NCI-H146 (cell line): ENCODE measurements around the gene ANKRD13C.
"Not testable (repeated sequence)": the region's sequence is repeated elsewhere in the genome, so short reads cannot be mapped to it uniquely, and the experiment has no call there.

ENCODE experiments used
- DNase-seq: peaks from one replicate; lab custom pipeline; 2025; lab: John Stamatoyannopoulos, UW

The ANKRD13C gene

GRCh38 chr1:70360321-70360720 is 5.8 kb upstream of the ANKRD13C start:
- DNase-seq, result no peak

- no peak for DNase-seq
These were observed 4.5 kb upstream of the ANKRD13C start for GRCh38 chr1:70358921-70359564.

GRCh38 chr1:70355920-70356319 is 1.4 kb upstream of the ANKRD13C start:
- no peak for DNase-seq

- no peak for DNase-seq
These were observed 537 bp upstream of the ANKRD13C start for GRCh38 chr1:70355111-70355407.

- no peak for DNase-seq
These were observed 756 bp downstream of the ANKRD13C start for GRCh38 chr1:70353601-70354331.

GRCh38 chr1:70353044-70353443 is 1.5 kb downstream of the ANKRD13C start:
- DNase-seq, result no peak

GRCh38 chr1:70349799-70350198 is 4.7 kb downstream of the ANKRD13C start:
- DNase-seq, result not testable (repeated sequence)

GRCh38 chr1:70348399-70349165 is 5.9 kb downstream of the ANKRD13C start:
- DNase-seq, result no peak

- DNase-seq, result not testable (repeated sequence)
These were observed 14.9 kb downstream of the ANKRD13C start for GRCh38 chr1:70339644-70340043.

- no peak for DNase-seq
These were observed 18.5 kb downstream of the ANKRD13C start for GRCh38 chr1:70336050-70336449.

GRCh38 chr1:70334436-70334835 is 20.1 kb downstream of the ANKRD13C start:
- DNase-seq, result no peak

- DNase-seq, result no peak
These were observed 21.3 kb downstream of the ANKRD13C start for GRCh38 chr1:70333245-70333644.

- DNase-seq, result no peak
These were observed 22.6 kb downstream of the ANKRD13C start for GRCh38 chr1:70331962-70332361.

GRCh38 chr1:70327306-70328076 is 27.0 kb downstream of the ANKRD13C start:
- no peak for DNase-seq

GRCh38 chr1:70324683-70325082 is 29.8 kb downstream of the ANKRD13C start:
- no peak for DNase-seq

- DNase-seq, result no peak
These were observed 34.8 kb downstream of the ANKRD13C start for GRCh38 chr1:70319750-70320149.

- DNase-seq, result no peak
These were observed 36.3 kb downstream of the ANKRD13C start for GRCh38 chr1:70318191-70318590.

- DNase-seq, result no peak
These were observed 37.4 kb downstream of the ANKRD13C start for GRCh38 chr1:70317087-70317486.

GRCh38 chr1:70315782-70316181 is 38.7 kb downstream of the ANKRD13C start:
- DNase-seq, result no peak

- no peak for DNase-seq
These were observed 39.7 kb downstream of the ANKRD13C start for GRCh38 chr1:70314706-70315304.

- no peak for DNase-seq
These were observed 43.2 kb downstream of the ANKRD13C start for GRCh38 chr1:70311369-70311768.

- no peak for DNase-seq
These were observed 55.0 kb downstream of the ANKRD13C start for GRCh38 chr1:70299472-70299871.
